Suprapubic skin (tissue), 4 donors: ENCODE results near the gene SNUPN. TPM values are rescaled to one million over a fixed set of nuclear protein-coding genes. Genes with fewer than 3 reads are reported as not detected.

Experiments
- DNase-seq, 2 donors: peaks; one replicate each; pipeline ENCODE4 v3.0.0-alpha.2; 2019; ENCODE audit warnings: low spot score in 2 of 2
- H3K27ac ChIP-seq: fragments of 200-600 bp; sonication (generic); one replicate; pipeline ENCODE4 v1.5.1; 2019
- H3K27me3 ChIP-seq: fragments of 200-600 bp; sonication (generic); one replicate; pipeline ENCODE4 v1.5.1; 2019
- H3K36me3 ChIP-seq: fragments of 200-600 bp; sonication (generic); one replicate; pipeline ENCODE4 v1.5.1; 2019
- H3K4me1 ChIP-seq: fragments of 200-600 bp; sonication (generic); one replicate; pipeline ENCODE4 v1.5.1; 2019
- H3K4me3 ChIP-seq: fragments of 200-600 bp; sonication (generic); one replicate; pipeline ENCODE4 v1.5.1; 2019; ENCODE audit warnings: mild to moderate bottlenecking
- H3K9me3 ChIP-seq: fragments of 200-600 bp; sonication (generic); one replicate; pipeline ENCODE4 v1.5.1; 2019
- CTCF ChIP-seq, 2 donors: fragments of 200-600 bp in 1 of 2; fragments of 450-650 bp in 1 of 2; sonication (generic) in 1 of 2; IDR thresholded peaks; one replicate each; pipeline ENCODE4 v1.5.1; 2016 to 2019; ENCODE audit warnings: antibody characterized with exemption in 2 of 2, mild to moderate bottlenecking in 1 of 2, moderate library complexity in 1 of 2
- EP300 ChIP-seq: sonication (generic); formaldehyde crosslinking; IDR thresholded peaks from one replicate; pipeline ENCODE4 v1.6.1; 2017; ENCODE audit warnings: antibody characterized with exemption
- POLR2A ChIP-seq, 2 donors: fragments of 450-650 bp; IDR thresholded peaks; one replicate each; pipeline ENCODE4 v1.6.1; 2017; ENCODE audit warnings: antibody characterized with exemption in 2 of 2, mild to moderate bottlenecking in 2 of 2, moderate library complexity in 2 of 2
- POLR2AphosphoS5 ChIP-seq, 3 donors: sonication (generic); formaldehyde crosslinking; IDR thresholded peaks; one replicate each; pipeline ENCODE4 v1.6.1; 2017; ENCODE audit warnings: antibody characterized with exemption in 3 of 3
- WGBS: methylation state at CpG from one replicate; pipeline ENCODE4 v1.1.5; 2018; 5-methylcytosine and 5-hydroxymethylcytosine counted together
- total RNA-seq, 4 donors: library from RNA; depleted of rRNA; stranded (reverse); fragments of >200 nt; gene quantifications; one replicate each; pipeline ENCODE4 v1.1.0, GENCODE V29; 2016

Gene SNUPN
- total RNA-seq, 4 donors from 2014 or later, result 12.8 to 31.7 (median 17.5) TPM

DNA sequence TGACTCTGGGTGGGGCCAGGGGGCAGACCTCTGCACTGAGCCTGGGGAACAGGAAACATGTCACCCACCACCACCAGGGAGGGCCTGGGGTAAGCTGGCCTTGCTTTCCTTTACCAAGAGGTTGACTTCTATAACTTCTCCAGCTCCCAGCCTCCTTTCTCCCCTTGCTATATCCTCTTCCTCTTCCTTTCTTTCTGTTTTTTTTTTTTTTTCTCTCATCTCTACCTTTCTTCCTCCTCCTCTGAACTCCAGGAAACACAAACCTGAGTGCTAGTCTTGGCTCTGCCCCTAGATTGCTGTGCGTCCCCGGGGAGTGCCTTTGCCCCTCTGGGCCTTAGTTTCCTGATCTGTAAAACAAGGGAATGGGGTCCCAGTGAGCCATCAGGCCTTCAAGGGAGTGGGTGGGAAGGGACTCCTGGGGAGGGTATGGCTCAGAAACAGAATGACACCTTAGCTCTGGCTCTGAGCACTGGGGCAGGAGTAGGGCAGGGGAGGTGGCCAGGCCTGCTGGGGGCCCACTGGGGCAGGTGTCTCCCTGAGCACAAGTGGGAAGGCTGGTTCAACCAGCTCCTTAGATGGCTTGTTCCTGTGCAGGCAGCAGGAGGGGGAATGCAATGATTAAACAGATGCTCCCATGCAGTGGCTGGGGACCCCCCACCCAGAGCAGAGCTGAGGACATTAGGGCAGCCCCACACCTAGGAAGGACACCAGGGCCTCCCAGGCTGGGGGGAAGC is 26.5 kb upstream of the SNUPN start:
- peaks cover 85% of the 10 kb centered on the region for H3K4me1 ChIP-seq
- 58% methylated on average over 2 of the region's 2 CpGs for WGBS
- no peak for DNase-seq

GRCh38 chr15:75650908-75651809 is 25.6 kb upstream of the SNUPN start:
- peak overlapping the region; percentile 49 for H3K27ac ChIP-seq
- TF ChIP-seq EP300 (no peak), POLR2AphosphoS5 (IDR thresholded peaks at IDR 0.05) (no peak), CTCF (IDR thresholded peaks at IDR 0.05) (no peak), POLR2A (IDR thresholded peaks at IDR 0.05) (no peak)
- H3K36me3 ChIP-seq, result no peaks in the 10 kb centered on the region
- 26% methylated on average over 9 of the region's 9 CpGs for WGBS
- no peaks in the 10 kb centered on the region for H3K27me3 ChIP-seq
- peak overlapping the region; percentile 87 for H3K4me3 ChIP-seq
- H3K9me3 ChIP-seq, result no peaks in the 10 kb centered on the region
- peaks cover 88% of the 10 kb centered on the region for H3K4me1 ChIP-seq
- DNase-seq, result no peak

More for the DNA sequence above, 26.5 kb upstream of the SNUPN start:
- Histone ChIP-seq H3K4me3 (peak overlapping the region; percentile 87), H3K36me3 (peaks cover 2% of the 10 kb centered on the region), H3K9me3 (no peaks in the 10 kb centered on the region), H3K27ac (peak overlapping the region; percentile 49), H3K27me3 (no peaks in the 10 kb centered on the region)
- no peak for TF ChIP-seq POLR2A (IDR thresholded peaks at IDR 0.05)
- TF ChIP-seq EP300, result no peak
- TF ChIP-seq CTCF (IDR thresholded peaks at IDR 0.05), result no peak
- no peak for TF ChIP-seq POLR2AphosphoS5 (IDR thresholded peaks at IDR 0.05)

DNA sequence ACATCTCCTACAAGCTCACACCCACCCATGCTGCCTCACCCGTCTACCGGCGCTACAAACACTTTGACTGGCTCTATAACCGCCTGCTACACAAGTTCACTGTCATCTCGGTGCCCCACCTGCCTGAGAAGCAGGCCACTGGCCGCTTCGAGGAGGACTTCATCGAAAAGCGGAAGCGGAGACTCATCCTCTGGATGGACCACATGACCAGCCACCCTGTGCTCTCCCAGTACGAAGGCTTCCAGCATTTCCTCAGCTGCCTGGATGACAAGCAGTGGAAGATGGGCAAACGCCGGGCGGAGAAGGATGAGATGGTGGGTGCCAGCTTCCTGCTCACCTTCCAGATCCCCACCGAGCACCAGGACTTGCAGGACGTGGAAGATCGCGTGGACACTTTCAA is 24.3 kb upstream of the SNUPN start:
- TF ChIP-seq CTCF (IDR thresholded peaks at IDR 0.05) (no peak), POLR2A (IDR thresholded peaks at IDR 0.05) (no peak), POLR2AphosphoS5 (IDR thresholded peaks at IDR 0.05) (no peak), EP300 (no peak)
- H3K27me3 ChIP-seq, result no peaks in the 10 kb centered on the region
- DNase-seq, result no peak
- H3K36me3 ChIP-seq, result no peaks in the 10 kb centered on the region
- 71% methylated on average over 16 of the region's 18 CpGs for WGBS
- H3K27ac ChIP-seq, result no peak overlapping the region
- peaks cover 83% of the 10 kb centered on the region for H3K4me1 ChIP-seq
- peak overlapping the region; percentile 87 for H3K4me3 ChIP-seq
- no peaks in the 10 kb centered on the region for H3K9me3 ChIP-seq

GRCh38 chr15:75649045-75649761 is 23.7 kb upstream of the SNUPN start:
- H3K27me3 ChIP-seq, result no peaks in the 10 kb centered on the region
- peak overlapping the region; percentile 96 for H3K27ac ChIP-seq
- H3K9me3 ChIP-seq, result no peaks in the 10 kb centered on the region
- WGBS, result 65% methylated on average over 12 of the region's 19 CpGs
- no peaks in the 10 kb centered on the region for H3K36me3 ChIP-seq
- no peak for DNase-seq
- TF ChIP-seq EP300 (no peak), CTCF (IDR thresholded peaks at IDR 0.05) (no peak)
- peak overlapping the region; percentile 87 for H3K4me3 ChIP-seq
- peaks cover 77% of the 10 kb centered on the region for H3K4me1 ChIP-seq
